Measurements from ENCODE around the gene STRN4.

DNA sequence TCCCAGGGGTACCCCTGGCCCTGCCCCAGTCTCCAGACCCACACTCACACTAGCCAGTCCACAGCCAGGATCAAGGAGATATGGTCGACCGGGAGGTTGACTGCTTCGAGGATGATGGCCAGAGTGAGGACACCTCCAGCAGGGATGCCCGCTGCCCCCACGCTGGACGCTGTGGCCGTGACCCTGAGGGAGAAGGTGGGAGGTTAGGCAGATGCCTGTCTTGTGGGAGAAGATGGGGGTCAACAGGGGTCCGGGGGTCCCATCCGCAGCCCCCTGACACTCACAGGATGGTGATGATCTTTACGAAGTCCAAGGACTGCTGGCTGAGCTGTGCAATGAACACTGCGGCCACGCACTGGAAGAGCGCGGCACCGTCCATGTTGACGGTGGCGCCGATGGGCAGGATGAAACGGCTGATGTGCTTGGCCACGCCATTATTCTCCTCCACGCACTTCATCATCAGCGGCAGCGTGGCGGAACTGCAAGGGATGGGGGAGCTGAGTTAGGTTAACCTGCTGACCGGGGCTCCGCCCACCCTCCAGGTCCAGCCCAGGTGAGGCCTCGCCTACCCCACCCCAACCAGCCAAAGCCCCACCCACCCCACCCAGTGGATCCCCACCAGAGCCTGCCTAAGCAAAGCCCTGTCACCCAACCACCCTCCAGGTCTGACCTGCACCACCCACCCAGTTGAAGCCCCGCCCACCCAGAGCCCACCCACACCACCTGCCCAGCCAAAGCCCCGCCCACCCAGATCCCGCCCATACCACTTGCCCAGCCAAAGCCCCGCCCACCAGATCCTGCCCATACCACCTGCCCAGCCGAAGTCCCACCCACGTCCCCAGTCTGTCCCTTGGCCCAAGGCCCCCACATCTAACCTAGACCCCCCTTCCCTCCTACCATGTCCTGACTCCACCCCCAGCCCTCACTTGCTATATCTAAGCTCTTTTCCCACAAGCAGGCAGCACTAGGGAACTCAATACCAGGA lies 31.0 kb upstream of the STRN4 start:
- TF ChIP-seq, protein P1, sequence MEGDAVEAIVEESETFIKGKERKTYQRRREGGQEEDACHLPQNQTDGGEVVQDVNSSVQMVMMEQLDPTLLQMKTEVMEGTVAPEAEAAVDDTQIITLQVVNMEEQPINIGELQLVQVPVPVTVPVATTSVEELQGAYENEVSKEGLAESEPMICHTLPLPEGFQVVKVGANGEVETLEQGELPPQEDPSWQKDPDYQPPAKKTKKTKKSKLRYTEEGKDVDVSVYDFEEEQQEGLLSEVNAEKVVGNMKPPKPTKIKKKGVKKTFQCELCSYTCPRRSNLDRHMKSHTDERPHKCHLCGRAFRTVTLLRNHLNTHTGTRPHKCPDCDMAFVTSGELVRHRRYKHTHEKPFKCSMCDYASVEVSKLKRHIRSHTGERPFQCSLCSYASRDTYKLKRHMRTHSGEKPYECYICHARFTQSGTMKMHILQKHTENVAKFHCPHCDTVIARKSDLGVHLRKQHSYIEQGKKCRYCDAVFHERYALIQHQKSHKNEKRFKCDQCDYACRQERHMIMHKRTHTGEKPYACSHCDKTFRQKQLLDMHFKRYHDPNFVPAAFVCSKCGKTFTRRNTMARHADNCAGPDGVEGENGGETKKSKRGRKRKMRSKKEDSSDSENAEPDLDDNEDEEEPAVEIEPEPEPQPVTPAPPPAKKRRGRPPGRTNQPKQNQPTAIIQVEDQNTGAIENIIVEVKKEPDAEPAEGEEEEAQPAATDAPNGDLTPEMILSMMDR (IDR thresholded peaks at IDR 0.05), result no peak
- no peak for TF ChIP-seq POLR2A (IDR thresholded peaks at IDR 0.05)

Data from uterus (tissue), 2 donors.